Esophagus squamous epithelium (tissue), 5 donors: ENCODE data around the gene PDE2A. TPM values are rescaled to one million over a fixed set of nuclear protein-coding genes. Genes with fewer than 3 reads are reported as not detected.
A peak's percentile ranks its signal among the peaks of the same experiment; 100 is the strongest.

Experiments
- DNase-seq: peaks from one replicate; lab custom pipeline; 2025; lab: John Stamatoyannopoulos, UW
- H3K27ac ChIP-seq, 4 donors: fragments of 200-600 bp; sonication (generic); one replicate each; pipeline ENCODE4 v1.5.1; 2016 to 2019; ENCODE audit warnings: mild to moderate bottlenecking in 1 of 4
- H3K27me3 ChIP-seq, 4 donors: fragments of 200-600 bp; sonication (generic); 1 replicate in 3 of 4; 2 replicates in 1 of 4; pipeline versions ENCODE4 v1.5.1 to v1.6.0; 2017 to 2021; ENCODE audit warnings: antibody characterized with exemption in 1 of 4
- H3K36me3 ChIP-seq, 3 donors: fragments of 200-600 bp; sonication (generic); one replicate each; pipeline ENCODE4 v1.5.1; 2016 to 2019
- H3K4me1 ChIP-seq, 3 donors: fragments of 200-600 bp; sonication (generic); one replicate each; pipeline ENCODE4 v1.5.1; 2017 to 2019
- H3K4me3 ChIP-seq, 4 donors: fragments of 200-600 bp; sonication (generic); 1 replicate in 3 of 4; 2 replicates in 1 of 4; pipeline ENCODE4 v1.5.1; 2016 to 2019; ENCODE audit warnings: mild to moderate bottlenecking in 2 of 4, moderate library complexity in 1 of 4
- H3K9me3 ChIP-seq, 3 donors: fragments of 200-600 bp; sonication (generic); one replicate each; pipeline ENCODE4 v1.5.1; 2016 to 2019
- CTCF ChIP-seq, 6 experiments: fragments of 450-650 bp in 4 of 6; fragments of 200-600 bp in 2 of 6; sonication (generic) in 2 of 6; IDR thresholded peaks; one replicate each; pipeline ENCODE4 v1.5.1; 2016 to 2019; ENCODE audit warnings: antibody characterized with exemption in 6 of 6, mild to moderate bottlenecking in 4 of 6, moderate library complexity in 4 of 6
- POLR2A ChIP-seq, 4 donors: fragments of 450-650 bp; IDR thresholded peaks; one replicate each; pipeline ENCODE4 v1.6.1; 2017; ENCODE audit warnings: antibody characterized with exemption in 4 of 4, mild to moderate bottlenecking in 4 of 4, moderate library complexity in 3 of 4
- WGBS, 2 donors: methylation state at CpG; one replicate each; pipeline ENCODE4 v1.1.5; 2018; 5-methylcytosine and 5-hydroxymethylcytosine counted together
- intact Hi-C: fragments of 100-400 bp; cut with DNase I; formaldehyde crosslinking; loops from one replicate; pipeline ENCODE4 v1.15.0; 2022
- total RNA-seq, 4 donors: library from RNA; depleted of rRNA; stranded (reverse); fragments of >200 nt; gene quantifications; one replicate each; pipeline ENCODE4 v1.1.0, GENCODE V29; 2016
- donor health status: DM: yes; HTN: yes; CAD: no.

The PDE2A gene
- total RNA-seq, 4 donors from 2014 or later = 5.6 to 38.3 (median 12.9) TPM

GRCh38 chr11:72643547-72643946, 30.7 kb downstream of the PDE2A start:
- no peak for DNase-seq
- intact Hi-C loops = no loop called here
- TF ChIP-seq CTCF (IDR thresholded peaks at IDR 0.05) (no peak), POLR2A (IDR thresholded peaks at IDR 0.05) (no peak)
- peaks cover 0 to 43% (median 0%) of the 10 kb centered on the region in 4 donors for H3K27me3 ChIP-seq
- no peaks in the 10 kb centered on the region for H3K9me3 ChIP-seq
- 65% methylated on average over 7 of the region's 7 CpGs for WGBS, 2 donors
- no peak overlapping the region for H3K27ac ChIP-seq
- H3K36me3 ChIP-seq = no peaks in the 10 kb centered on the region
- H3K4me1 ChIP-seq = peaks cover 6 to 37% (median 15%) of the 10 kb centered on the region in 3 donors
- H3K4me3 ChIP-seq = no peak overlapping the region

GRCh38 chr11:72642884-72643522, 31.2 kb downstream of the PDE2A start:
- peaks cover 6 to 43% (median 18%) of the 10 kb centered on the region in 3 donors for H3K4me1 ChIP-seq
- intact Hi-C loops = no loop called here
- 1% methylated on average over 22 of the region's 59 CpGs; no CpG with 5 or more reads in 1 of the 2 donors for WGBS, 2 donors

GRCh38 chr11:72642043-72642883, 32.0 kb downstream of the PDE2A start:
- H3K27me3 ChIP-seq = peaks cover 0 to 47% (median 0%) of the 10 kb centered on the region in 4 donors
- WGBS, 2 donors = no CpG with 5 or more reads among the region's 85 CpGs
- intact Hi-C loops = no loop called here
- H3K4me3 ChIP-seq = peak overlapping the region; percentile 41 to 77 (median 64)
- peak overlapping the region; percentile 55 to 79 (median 66) for H3K27ac ChIP-seq
- DNase-seq = no peak
- no peaks in the 10 kb centered on the region for H3K36me3 ChIP-seq
- TF ChIP-seq POLR2A (IDR thresholded peaks at IDR 0.05) (peak in 2 of 4 donors; percentile 25 to 50), CTCF (IDR thresholded peaks at IDR 0.05) (no peak)
- H3K4me1 ChIP-seq = peaks cover 6 to 50% (median 21%) of the 10 kb centered on the region in 3 donors
- H3K9me3 ChIP-seq = no peaks in the 10 kb centered on the region

More at GRCh38 chr11:72642884-72643522, 31.2 kb downstream of the PDE2A start:
- Histone ChIP-seq H3K4me3 (peak overlapping the region; percentile 41 to 77 (median 64)), H3K27ac (peak overlapping the region in 3 of 4 donors; percentile 55 to 79 (median 74)), H3K27me3 (peaks cover 0 to 44% (median 0%) of the 10 kb centered on the region in 4 donors), H3K36me3 (no peaks in the 10 kb centered on the region), H3K9me3 (no peaks in the 10 kb centered on the region)
- no peak for TF ChIP-seq POLR2A (IDR thresholded peaks at IDR 0.05)
- TF ChIP-seq CTCF (IDR thresholded peaks at IDR 0.05) = peak; percentile 90 to 98 (median 94)
- DNase-seq = no peak

GRCh38 chr11:72641522-72642042, 32.6 kb downstream of the PDE2A start:
- DNase-seq = no peak
- intact Hi-C loops = no loop called here
- H3K4me3 ChIP-seq = peak overlapping the region; percentile 41 to 77 (median 64)
- H3K4me1 ChIP-seq = peaks cover 6 to 57% (median 23%) of the 10 kb centered on the region in 3 donors
- 40 to 51% methylated on average over 8 to 11 of the region's 12 CpGs for WGBS, 2 donors
- peaks cover 0 to 51% (median 0%) of the 10 kb centered on the region in 4 donors for H3K27me3 ChIP-seq
- H3K27ac ChIP-seq = peak overlapping the region; percentile 36 to 79 (median 66)
- no peaks in the 10 kb centered on the region for H3K36me3 ChIP-seq
- TF ChIP-seq CTCF (IDR thresholded peaks at IDR 0.05) = no peak
- no peak for TF ChIP-seq POLR2A (IDR thresholded peaks at IDR 0.05)
- H3K9me3 ChIP-seq = no peaks in the 10 kb centered on the region
